HK-2 (cell line): ENCODE data around the gene DUS2.

Experiments used
- DNase-seq: peaks from one replicate; pipeline ENCODE4 v3.0.0-alpha.2; 2018; ENCODE audit not compliant: unreplicated experiment

Gene DUS2

DNA sequence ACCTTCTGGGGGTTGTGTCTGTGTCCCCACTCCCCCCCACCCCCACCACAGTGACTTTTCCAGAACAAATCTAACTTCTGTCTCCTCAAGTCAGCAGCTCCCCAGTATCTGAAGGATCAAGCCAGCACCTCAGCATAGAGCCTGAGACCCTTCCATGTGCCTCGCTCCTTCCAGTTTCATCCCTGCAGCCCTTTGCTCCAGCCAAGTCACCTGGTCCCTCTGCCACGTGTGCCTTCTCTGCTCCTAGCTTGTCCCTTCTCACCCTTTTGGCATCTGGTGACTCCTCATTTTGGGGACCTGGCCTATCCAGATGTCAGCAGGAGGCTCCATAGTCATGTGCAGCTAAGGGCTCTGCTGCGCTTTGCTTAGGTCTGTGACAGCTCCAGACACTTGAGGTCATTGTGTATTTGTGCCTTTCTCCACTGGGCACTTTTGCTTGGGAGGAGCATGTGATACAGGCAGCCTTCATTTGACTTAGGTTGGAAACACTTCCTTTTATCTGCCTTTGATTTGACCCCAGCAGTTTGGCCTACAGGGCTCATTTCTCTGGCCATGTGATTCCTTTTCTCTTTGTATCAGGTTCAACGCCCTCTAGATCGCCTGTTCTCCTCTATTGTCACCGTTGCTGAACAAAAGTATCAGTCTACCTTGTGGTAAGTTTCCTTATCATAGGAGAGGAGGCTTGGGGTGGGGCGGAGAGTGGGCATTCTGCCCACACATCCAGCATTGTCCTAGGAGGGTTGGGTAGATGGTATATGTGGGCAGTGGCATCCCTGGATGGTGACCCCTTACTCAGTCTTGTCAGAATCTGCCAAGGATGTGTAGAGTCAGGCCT, 55.0 kb downstream of the DUS2 start:
- no peak for DNase-seq

DNA sequence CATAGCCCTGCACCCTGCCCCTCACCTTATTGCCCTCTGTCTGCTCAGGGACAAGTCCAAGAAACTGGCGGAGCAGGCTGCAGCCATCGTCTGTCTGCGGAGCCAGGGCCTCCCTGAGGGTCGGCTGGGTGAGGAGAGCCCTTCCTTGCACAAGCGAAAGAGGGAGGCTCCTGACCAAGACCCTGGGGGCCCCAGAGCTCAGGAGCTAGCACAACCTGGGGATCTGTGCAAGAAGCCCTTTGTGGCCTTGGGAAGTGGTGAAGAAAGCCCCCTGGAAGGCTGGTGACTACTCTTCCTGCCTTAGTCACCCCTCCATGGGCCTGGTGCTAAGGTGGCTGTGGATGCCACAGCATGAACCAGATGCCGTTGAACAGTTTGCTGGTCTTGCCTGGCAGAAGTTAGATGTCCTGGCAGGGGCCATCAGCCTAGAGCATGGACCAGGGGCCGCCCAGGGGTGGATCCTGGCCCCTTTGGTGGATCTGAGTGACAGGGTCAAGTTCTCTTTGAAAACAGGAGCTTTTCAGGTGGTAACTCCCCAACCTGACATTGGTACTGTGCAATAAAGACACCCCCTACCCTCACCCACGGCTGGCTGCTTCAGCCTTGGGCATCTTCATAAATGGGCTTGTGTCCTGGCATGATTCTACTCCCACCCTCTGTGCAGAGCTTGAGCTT, 55.8 kb downstream of the DUS2 start:
- DNase-seq, result no peak

DNA sequence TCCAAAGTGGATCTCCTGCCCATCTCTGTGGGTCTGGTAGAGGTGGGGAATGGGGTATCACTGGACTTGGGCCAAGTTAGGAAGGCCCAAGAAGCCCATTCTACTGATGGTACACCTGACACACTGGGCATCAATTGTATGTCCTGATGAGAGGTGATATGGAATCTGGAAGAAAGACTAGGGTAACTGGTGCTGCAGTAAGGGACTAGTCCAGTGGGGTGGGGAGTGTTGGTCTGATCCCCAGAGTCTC, 56.2 kb downstream of the DUS2 start:
- no peak for DNase-seq

DNA sequence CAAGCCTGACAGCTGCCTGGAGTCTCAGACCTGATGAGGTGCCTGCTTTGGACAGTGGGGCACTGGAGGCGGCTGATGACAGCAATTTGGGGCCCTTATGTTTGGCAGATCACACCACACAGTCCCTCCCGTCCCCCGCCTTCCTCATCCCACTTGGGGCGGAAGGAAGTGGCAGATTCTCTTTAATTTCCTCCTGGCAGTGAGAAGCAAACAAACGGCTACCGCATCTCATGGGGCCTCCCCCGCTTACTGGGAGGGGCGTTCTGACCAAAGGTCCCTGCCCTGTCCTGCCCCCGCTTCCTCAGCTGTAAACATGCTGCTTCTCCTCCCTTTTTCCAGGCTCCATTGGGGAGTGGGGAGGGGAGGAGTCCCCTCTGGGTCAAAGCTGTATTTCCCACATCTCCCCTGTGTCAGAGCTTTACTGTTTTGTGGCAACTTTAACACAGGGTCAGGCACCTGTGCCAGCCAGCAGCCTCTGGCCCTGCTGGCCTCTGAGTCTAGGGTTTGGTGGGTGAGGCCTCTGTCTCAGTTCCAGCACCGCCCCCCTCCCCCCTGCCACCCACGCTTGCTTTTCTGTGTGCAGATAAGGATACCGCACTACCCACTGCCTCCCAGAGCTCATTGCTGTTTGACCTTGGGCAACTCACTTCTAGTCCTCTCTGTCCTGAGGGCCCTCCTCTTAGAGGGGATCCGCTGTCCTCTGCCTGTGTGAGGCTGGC, 56.7 kb downstream of the DUS2 start:
- DNase-seq, result no peak

DNA sequence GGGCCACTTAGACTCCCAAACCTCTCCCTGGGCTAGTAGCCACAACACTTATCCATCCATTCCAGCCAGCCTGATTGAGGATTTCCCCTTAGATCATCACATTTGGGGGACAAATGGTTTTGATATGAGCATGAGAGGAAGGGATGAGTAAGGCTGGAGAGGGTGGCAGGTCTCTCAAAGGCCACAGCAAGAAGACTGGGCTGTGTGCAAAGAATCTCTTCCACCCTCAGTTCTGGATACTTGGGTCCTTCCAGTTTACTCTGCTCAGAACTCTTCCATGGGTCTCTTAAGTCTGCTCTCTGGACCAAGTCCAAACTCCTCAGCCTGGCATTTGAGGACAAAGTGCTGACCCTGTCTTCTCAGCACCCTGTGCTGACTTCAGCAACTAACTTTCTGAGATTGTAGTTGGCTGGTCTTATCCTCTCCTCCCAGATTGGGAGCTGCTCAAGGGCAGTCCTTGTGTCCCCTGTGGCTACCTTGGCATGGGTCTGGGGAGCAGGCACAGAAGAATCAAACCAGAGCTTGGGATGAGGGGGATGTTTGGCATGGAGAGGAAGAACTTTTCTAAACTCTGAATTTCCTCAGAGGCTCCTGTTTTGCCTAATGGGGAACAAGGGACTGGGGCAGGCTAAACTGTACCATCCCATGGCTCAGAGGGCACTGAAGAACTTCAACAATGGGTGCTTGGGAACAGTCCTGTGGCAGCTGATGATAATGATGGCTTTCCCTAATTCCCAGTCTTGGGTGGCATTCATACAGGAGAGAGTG, 59.0 kb downstream of the DUS2 start:
- no peak for DNase-seq

DNA sequence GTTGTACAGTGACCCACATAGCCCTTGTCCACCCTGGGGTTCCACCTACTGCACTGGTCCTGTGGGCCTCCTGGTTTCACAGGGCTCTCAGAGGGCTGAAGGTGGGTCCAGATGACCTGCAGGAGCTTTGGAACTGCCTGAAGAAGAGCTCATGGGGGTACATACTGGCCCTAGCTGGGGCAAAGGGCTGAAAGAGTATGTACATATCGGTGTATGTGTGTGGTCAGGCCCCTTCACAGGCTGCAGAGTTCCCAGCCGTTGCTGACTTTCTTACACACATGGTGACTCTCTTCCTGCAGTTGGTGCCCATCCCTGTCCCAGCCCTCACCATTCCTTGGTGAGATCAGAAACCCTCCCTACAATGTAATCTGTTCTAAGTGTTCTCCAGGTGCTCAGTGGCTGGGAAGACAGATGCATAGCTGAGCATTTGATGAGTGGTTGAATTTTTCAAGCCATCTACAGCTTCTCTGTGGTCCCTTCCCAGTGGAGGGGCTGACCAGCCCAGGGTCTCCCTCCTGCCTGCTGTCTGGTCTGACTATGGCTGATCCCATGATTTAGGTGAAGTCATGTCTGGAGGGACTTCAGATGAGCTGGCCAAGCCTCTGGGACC, 59.6 kb downstream of the DUS2 start:
- DNase-seq, result no peak

DNA sequence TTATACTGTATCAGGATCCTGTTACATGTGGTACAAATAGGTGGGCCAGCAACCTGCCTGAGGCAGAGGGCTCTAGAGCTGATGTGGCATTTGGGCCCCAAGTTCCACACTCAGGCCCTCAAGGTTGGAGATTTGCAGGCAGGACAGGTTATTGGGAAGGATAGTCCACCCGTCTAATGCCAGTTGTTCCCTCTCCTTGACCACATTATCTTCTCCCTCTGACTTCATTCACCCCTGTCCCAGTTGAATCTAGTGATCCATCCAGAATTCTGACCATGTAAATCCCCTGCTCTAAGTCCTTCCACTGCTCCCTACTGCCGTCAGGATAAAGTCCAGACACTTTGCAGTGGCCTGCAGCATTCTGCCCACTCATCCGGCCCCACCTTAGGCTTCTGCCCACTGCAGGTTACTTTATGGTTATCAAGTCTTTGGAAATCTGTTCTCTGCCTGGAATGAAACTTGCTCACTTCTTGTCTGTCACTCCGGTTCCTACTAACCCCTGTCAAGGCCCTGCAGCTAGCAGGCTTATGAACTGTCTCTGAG, 60.2 kb downstream of the DUS2 start:
- no peak for DNase-seq

DNA sequence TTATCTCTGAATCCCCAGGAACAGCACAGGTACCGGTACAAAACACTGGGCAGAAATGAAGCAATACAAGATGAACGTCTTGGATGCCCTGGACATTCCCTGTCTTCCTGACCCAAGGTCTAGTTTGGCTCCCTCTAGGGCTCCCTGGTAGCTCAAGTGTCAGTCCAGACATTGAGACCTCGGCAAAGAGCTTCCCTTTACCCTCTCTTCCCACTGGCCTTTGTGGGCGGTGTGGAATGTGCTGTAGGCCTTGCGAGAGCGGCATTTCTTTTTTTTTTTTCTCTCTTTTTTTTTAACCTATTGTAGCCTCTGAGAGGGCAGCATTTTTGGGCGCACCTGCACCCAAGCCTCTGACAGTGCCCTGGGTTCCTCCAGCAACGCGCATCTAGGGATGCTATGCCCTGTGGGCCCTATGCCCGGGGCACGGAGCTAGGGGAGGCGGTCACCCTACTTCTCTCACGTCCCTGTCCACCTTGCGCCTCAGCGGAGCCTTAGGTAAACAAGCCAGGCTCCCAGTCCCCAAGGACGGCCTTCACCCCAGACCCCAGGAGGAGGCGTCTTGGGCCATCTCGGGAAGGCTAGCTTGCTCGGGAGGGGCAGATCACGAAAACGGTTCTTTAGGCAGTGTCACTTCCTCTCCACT, 60.9 kb downstream of the DUS2 start:
- DNase-seq, result no peak

DNA sequence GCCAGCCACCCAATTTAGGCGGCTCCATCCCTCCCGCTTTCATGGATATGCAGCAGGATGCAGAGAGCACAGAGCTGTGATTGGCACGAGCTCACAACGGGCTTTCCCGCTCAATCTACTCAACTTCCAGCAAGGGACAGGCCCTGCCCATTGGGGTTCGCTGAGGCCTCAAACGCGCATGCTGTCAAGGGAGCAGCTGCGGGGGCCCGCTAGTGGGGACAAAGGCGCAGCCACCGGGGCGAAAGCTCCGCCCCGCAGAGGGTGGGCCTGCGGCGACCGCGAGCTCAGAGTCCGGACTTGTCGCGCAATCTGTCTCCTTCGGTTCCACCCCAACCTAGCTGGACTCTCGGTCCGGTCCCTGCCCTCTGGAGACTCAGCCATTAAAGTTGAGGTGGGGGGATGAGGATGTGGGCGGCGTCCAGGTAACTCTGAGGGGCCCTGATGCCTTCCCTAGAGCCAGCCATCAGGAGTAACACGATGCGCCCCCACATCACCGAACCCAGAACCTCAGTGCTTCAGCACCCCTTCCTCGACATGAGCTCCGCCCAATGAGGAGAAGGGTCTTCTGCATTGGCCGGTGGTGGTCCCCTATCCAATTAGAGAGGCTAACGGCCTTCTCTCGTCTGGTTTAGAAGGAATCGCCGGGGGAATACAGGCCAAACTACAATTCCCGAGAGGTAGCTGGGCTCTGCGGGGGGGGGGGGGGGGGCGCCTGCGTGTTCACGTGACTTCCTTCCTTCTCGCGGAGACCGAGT, 61.6 kb downstream of the DUS2 start:
- peak; percentile 87 for DNase-seq

DNA sequence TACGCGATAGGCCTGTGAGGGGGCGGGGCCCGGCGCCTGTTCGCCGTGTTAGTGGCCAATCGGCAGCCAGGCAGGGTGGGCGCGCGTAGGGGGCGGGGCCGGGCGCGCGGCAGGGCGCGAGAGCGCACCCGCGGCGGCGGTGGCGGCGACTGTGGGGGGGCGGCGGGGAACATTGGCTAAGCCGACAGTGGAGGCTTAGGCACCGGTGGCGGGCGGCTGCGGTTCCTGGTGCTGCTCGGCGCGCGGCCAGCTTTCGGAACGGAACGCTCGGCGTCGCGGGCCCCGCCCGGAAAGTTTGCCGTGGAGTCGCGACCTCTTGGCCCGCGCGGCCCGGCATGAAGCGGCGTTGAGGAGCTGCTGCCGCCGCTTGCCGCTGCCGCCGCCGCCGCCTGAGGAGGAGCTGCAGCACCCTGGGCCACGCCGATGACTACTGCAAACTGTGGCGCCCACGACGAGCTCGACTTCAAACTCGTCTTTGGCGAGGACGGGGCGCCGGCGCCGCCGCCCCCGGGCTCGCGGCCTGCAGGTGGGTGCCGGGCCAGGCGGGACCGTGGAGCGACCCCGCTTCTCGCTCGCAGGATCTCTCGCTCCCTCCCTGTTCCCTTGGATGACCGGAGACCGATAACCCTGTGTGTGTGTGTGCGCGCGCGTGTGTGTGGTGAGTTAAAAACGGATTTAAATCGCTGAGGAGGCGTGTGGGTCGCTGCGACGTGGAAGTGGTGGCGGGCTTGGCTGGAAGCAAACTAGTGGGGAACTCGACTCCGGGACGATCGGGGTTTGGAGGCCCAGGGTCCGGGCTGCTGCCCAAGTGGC, 62.4 kb downstream of the DUS2 start, which contains the start of gene NFATC3:
TSS of gene NFATC3 (plus strand) at position 112 of the 813 bp plus-strand sequence. CDS start at position 424, 312 bp downstream.
- peak; percentile 99 for DNase-seq

DNA sequence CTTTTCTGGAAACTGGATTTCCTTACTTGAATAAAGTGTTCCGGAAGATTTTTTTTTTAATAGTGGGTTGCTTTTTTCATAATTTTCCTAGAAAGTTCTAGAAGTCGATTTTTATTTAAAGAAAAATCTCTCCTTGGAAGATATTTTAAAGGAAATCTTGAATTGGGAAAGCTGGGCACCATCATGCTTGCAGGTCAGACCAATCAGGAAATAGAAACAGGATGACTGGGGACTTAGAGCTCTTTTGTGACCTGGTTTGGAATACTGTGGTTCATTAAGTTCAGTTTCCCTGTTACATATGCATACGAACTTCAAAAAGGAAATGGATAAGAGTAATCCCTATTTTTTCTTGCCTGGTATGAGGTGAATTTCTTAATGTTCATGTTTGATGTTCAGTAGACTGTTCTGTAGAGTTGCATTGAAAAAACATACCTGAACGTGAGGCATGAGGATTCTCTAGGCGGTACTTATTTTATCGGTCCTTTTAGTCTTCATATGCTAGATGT, 63.3 kb downstream of the DUS2 start:
- DNase-seq, result no peak

DNA sequence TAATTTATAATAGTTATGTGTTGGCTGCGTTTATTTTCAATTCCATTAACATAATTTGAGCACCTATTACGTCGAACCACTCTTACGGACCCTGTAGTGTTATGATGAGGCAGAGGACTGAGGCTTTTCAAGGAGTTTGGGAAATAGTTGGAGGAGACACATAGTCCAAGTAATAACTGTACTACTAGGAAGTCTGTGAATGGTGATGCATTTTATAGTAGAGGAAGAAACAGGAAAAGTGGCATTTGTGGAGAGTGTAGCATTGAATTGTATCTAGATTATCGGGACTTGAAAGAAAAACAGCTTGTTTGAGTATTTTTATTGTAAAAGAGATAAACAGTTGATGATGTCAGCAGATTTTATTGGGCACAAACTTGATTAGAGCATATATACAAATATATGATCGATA, 63.8 kb downstream of the DUS2 start:
- DNase-seq, result no peak

DNA sequence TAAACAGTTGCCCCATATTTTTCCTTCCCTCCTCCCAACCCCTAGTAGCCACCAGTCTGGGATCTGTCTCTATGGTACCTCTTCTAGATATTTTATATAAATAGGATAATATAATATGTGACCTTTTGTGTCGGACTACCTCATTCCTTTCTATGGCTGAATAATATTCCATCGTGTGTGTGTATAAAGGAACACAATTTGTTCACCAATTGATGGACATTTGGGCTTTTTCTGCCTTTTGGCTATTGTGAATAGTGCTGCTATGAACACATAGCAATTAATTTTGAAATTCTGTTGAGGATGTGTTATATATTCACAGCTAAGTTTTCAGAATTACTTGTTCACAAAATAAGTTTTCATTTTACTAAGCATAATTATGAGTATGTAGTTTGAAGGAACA, 64.6 kb downstream of the DUS2 start:
- DNase-seq, result no peak

DNA sequence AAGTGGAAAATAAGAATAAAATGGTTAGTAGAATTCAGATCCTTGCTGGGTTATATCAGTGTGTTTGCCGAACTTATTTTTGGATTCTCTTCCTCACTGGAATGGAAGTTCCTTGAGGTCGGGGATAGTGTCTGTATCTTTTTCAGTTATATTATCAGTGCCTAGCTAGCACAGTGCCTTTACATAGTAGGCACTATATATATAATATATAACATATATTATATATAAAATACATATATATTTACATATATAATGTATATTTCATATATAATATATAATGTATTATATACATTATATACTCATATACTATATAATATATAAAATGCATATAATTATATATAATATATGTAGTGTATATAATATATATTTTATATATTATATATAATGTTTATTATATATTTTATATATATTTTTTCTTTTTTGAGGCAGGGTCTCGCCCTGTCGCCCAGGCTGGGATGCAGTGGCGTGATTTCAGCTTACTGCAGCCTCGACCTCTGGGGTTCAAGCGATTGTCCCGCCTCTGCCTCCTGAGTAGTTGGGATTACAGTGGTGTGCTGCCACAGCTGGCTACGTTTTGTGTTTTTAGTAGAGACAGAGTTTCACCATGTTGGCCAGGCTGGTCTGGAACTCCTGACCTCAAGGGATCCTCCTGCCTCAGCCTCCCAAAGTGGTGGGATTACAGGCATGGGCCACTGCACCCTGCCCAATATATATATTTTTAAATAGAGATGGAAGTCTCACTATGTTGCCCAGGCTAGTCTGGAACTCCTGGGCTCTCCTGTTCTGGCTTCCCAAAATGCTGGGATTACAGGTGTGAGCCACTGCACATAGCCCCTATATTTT, 65.3 kb downstream of the DUS2 start:
- no peak for DNase-seq

DNA sequence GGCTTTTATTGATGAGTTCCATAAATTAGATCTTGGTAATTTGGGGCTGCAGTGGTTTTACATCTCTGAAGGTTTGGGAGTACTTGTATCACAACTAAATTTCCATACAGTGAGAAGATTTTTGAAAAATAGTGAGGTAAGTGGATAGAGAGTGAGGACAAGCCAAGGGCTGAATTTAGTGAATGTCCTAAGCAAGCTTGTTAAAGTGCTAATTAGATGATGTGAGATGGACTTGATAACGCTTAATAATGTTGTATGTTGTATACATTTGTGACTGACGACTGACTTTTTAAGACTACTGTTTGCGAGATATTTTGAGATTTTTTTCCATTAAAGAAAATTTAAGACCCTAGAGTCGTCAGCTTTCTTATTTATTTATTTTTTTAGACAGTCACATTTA, 66.0 kb downstream of the DUS2 start:
- no peak for DNase-seq

DNA sequence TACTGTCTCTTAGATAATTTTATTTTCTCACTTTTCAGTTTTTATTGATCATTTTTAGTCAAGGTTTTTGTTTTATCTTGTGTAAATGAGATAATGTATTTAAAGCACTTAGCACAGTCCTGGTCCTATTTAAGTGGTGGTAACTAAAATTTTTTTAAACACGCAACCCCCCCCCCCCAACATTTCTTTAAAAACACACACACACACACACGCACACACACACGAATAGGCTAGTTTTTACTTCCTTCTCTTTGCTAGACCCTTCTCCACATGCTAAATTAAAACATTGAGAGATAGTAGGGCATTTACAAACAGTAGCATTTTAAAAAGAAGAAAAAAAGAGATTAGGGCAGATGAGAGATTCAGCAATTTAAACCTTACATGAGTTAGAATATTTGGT, 67.0 kb downstream of the DUS2 start:
- DNase-seq, result no peak

DNA sequence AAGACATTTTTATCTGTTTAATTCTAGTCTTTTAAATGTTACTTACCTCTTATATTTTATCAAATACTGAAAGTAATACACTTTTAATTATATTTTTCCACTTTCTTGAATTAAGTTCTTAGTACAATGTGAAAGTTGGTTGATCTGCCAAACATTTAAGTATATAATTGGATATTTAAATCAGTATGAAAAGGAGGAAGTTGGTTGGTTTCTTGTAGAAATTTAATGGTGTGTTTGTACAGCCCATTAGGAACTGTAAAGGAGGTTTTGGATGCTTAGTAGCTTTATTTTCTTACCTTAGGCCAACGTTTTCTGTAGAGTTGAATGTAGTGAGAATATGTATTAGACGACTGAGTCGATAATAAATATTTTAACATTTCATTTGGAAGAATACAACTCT, 67.4 kb downstream of the DUS2 start:
- DNase-seq, result no peak
